WTC11 (cell line): ENCODE data around the gene EFNA5. TPM values are rescaled to one million over a fixed set of nuclear protein-coding genes. Genes with fewer than 3 reads are reported as not detected.

ENCODE experiments used
- ATAC-seq: fragments of 200-7000 bp; cut with Tn5 transposase; 2 replicates; pipeline ENCODE4 v1.10.0; 2021; ENCODE audit warnings: mild to moderate bottlenecking, moderate library complexity
- CTCF ChIA-PET: fragments of 300-600 bp; sonication (Branson Sonifier 250); formaldehyde crosslinking; loops from one replicate; lab custom pipeline; 2021; ENCODE audit warnings: antibody characterized with exemption; lab: Charles Lee
- POLR2A ChIA-PET: fragments of 350-600 bp; sonication (Branson Sonifier 250); formaldehyde crosslinking; loops from one replicate; lab custom pipeline; 2021; ENCODE audit warnings: antibody characterized with exemption; lab: Charles Lee
- DNase-seq: peaks from one replicate; pipeline ENCODE4 v3.0.0; 2021; ENCODE audit warnings: low spot score
- H3K27ac Mint-ChIP-seq: 2 replicates; pipeline ENCODE4 v1.8.0; 2021; ENCODE audit warnings: mixed read lengths
- H3K27me3 Mint-ChIP-seq: 2 replicates; pipeline ENCODE4 v1.8.0; 2021; ENCODE audit warnings: low read depth, mild to moderate bottlenecking, moderate library complexity, mixed read lengths
- H3K36me3 Mint-ChIP-seq: 2 replicates; pipeline ENCODE4 v1.8.0; 2021; ENCODE audit warnings: mixed read lengths
- H3K4me1 Mint-ChIP-seq: 2 replicates; pipeline ENCODE4 v1.8.0; 2022; ENCODE audit warnings: mixed read lengths
- H3K4me3 Mint-ChIP-seq: 2 replicates; pipeline ENCODE4 v1.8.0; 2021; ENCODE audit warnings: mild to moderate bottlenecking, moderate library complexity, mixed read lengths
- H3K9me3 Mint-ChIP-seq: 2 replicates; pipeline ENCODE4 v1.8.0; 2021; ENCODE audit warnings: mixed read lengths
- ELF4 ChIP-seq: sonication (generic); formaldehyde crosslinking; IDR thresholded peaks from 2 replicates; pipeline ENCODE4 v1.8.1; 2022; ENCODE audit warnings: low read depth, mild to moderate bottlenecking, moderate library complexity, missing genetic modification reagents
- ESRRA ChIP-seq: sonication (generic); formaldehyde crosslinking; IDR thresholded peaks from 2 replicates; pipeline ENCODE4 v1.8.1; 2022; ENCODE audit warnings: mild to moderate bottlenecking, missing genetic modification reagents, borderline replicate concordance
- ETV6 ChIP-seq: sonication (generic); formaldehyde crosslinking; IDR thresholded peaks from 2 replicates; pipeline ENCODE4 v1.8.1; 2022; ENCODE audit warnings: mild to moderate bottlenecking, missing genetic modification reagents
- FOXP1 ChIP-seq: sonication (generic); formaldehyde crosslinking; IDR thresholded peaks from 2 replicates; pipeline ENCODE4 v1.8.0; 2022; ENCODE audit warnings: missing genetic modification reagents, mild to moderate bottlenecking, moderate library complexity, borderline replicate concordance
- MXD4 ChIP-seq: fragments of 250-450 bp; sonication (Bioruptor Pico); IDR thresholded peaks from 2 replicates; pipeline ENCODE4 v1.8.0; 2021; ENCODE audit warnings: mild to moderate bottlenecking, moderate library complexity, borderline replicate concordance
- MYBL2 ChIP-seq: sonication (generic); formaldehyde crosslinking; IDR thresholded peaks from 2 replicates; pipeline ENCODE4 v1.8.1; 2023; ENCODE audit warnings: mild to moderate bottlenecking, moderate library complexity, missing genetic modification reagents
- NFATC4 ChIP-seq: fragments of 250-450 bp; sonication (Bioruptor Pico); IDR thresholded peaks from 2 replicates; pipeline ENCODE4 v1.9.0; 2021; ENCODE audit warnings: mild to moderate bottlenecking
- NR2C2 ChIP-seq: sonication (generic); formaldehyde crosslinking; IDR thresholded peaks from 2 replicates; pipeline ENCODE4 v1.8.0; 2022; ENCODE audit warnings: mild to moderate bottlenecking, missing genetic modification reagents
- NR3C1 ChIP-seq: sonication (generic); formaldehyde crosslinking; conservative IDR thresholded peaks from 2 replicates; pipeline ENCODE4 v1.8.1; 2023; ENCODE audit warnings: low read depth, mild to moderate bottlenecking, missing genetic modification reagents
- SMAD4 ChIP-seq: sonication (generic); formaldehyde crosslinking; IDR thresholded peaks from 2 replicates; pipeline ENCODE4 v1.8.0; 2022; ENCODE audit warnings: mild to moderate bottlenecking, missing genetic modification reagents
- SP1 ChIP-seq: sonication (generic); formaldehyde crosslinking; conservative IDR thresholded peaks from 2 replicates; pipeline ENCODE4 v1.8.1; 2022; ENCODE audit warnings: missing genetic modification reagents
- ZNF317 ChIP-seq: sonication (generic); formaldehyde crosslinking; IDR thresholded peaks from 2 replicates; pipeline ENCODE4 v1.8.1; 2023; ENCODE audit warnings: low read depth, mild to moderate bottlenecking, moderate library complexity, missing genetic modification reagents, borderline replicate concordance
- total RNA-seq: library from RNA; stranded (reverse); gene quantifications from 3 replicates; pipeline ENCODE4 v1.2.3, GENCODE V29; 2021
- TF ChIP-seq, protein P1 (sequence below): sonication (generic); formaldehyde crosslinking; IDR thresholded peaks from 2 replicates; pipeline ENCODE4 v1.8.1; 2022; ENCODE audit warnings: low read depth, missing genetic modification reagents, borderline replicate concordance
- TF ChIP-seq, protein P2 (sequence below): sonication (generic); formaldehyde crosslinking; IDR thresholded peaks from 2 replicates; pipeline ENCODE4 v1.8.1; 2023; ENCODE audit warnings: mild to moderate bottlenecking, moderate library complexity, missing genetic modification reagents
- TF ChIP-seq, protein P3 (sequence below): sonication (generic); formaldehyde crosslinking; IDR thresholded peaks from 2 replicates; pipeline ENCODE4 v1.8.1; 2022; ENCODE audit warnings: mild to moderate bottlenecking, missing genetic modification reagents, moderate library complexity, borderline replicate concordance
- TF ChIP-seq, protein P4 (sequence below): sonication (generic); formaldehyde crosslinking; IDR thresholded peaks from 2 replicates; pipeline ENCODE4 v1.8.0; 2023; ENCODE audit warnings: missing genetic modification reagents, mild to moderate bottlenecking, borderline replicate concordance
- TF ChIP-seq, protein P5 (sequence below): sonication (generic); formaldehyde crosslinking; IDR thresholded peaks from 2 replicates; pipeline ENCODE4 v1.8.0; 2022; ENCODE audit warnings: mild to moderate bottlenecking, missing genetic modification reagents
- TF ChIP-seq, protein P6 (sequence below): sonication (generic); formaldehyde crosslinking; IDR thresholded peaks from 2 replicates; pipeline ENCODE4 v1.8.0; 2022; ENCODE audit warnings: mild to moderate bottlenecking, missing genetic modification reagents

EFNA5 gene
- total RNA-seq, 1 experiment from 2014 or later: 17.4 TPM

DNA sequence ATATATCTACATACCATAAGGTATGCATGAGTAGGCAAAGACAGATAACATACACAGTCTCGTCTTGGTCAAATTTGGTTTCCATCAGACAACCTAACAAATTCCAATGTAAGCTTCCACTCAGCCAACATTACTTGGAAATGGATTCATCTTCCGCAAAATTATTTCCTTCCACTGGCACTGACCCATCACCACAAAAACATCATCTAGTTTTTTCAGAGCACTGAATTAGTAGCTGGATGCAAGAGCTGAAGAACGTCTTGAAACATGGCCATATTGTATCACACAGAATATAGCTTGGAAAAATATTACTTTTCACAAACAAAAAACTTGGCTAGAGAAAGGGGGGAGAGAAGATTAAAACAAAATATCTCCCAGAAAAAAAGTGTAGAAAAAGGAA is 73.5 kb downstream of the EFNA5 start:
- Mint-ChIP-seq H3K9me3 (no peaks in the 10 kb centered on the region), H3K36me3 (no peaks in the 10 kb centered on the region), H3K27me3 (no peaks in the 10 kb centered on the region), H3K27ac (peak overlapping the region; percentile 30; the same call in 1 of the 2 replicates), H3K4me3 (no peak overlapping the region), H3K4me1 (peaks cover 16% of the 10 kb centered on the region)
- no peak for DNase-seq
- POLR2A ChIA-PET: no interaction called here
- CTCF ChIA-PET: interaction anchor here (5.9 kb wide), 1 partner anchor 26 kb away, joined by 32 read pairs; no protein-coding TSS in a partner anchor
- TF ChIP-seq ELF4 (CRISPR knock-in tag): no peak
- TF ChIP-seq ESRRA: no peak
- no peak for TF ChIP-seq ZNF317 (CRISPR knock-in tag)
- TF ChIP-seq, protein P1, sequence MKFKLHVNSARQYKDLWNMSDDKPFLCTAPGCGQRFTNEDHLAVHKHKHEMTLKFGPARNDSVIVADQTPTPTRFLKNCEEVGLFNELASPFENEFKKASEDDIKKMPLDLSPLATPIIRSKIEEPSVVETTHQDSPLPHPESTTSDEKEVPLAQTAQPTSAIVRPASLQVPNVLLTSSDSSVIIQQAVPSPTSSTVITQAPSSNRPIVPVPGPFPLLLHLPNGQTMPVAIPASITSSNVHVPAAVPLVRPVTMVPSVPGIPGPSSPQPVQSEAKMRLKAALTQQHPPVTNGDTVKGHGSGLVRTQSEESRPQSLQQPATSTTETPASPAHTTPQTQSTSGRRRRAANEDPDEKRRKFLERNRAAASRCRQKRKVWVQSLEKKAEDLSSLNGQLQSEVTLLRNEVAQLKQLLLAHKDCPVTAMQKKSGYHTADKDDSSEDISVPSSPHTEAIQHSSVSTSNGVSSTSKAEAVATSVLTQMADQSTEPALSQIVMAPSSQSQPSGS (CRISPR knock-in tag): no peak
- TF ChIP-seq, protein P2, sequence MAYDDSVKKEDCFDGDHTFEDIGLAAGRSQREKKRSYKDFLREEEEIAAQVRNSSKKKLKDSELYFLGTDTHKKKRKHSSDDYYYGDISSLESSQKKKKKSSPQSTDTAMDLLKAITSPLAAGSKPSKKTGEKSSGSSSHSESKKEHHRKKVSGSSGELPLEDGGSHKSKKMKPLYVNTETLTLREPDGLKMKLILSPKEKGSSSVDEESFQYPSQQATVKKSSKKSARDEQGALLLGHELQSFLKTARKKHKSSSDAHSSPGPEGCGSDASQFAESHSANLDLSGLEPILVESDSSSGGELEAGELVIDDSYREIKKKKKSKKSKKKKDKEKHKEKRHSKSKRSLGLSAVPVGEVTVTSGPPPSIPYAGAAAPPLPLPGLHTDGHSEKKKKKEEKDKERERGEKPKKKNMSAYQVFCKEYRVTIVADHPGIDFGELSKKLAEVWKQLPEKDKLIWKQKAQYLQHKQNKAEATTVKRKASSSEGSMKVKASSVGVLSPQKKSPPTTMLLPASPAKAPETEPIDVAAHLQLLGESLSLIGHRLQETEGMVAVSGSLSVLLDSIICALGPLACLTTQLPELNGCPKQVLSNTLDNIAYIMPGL: no peak
- TF ChIP-seq, protein P3, sequence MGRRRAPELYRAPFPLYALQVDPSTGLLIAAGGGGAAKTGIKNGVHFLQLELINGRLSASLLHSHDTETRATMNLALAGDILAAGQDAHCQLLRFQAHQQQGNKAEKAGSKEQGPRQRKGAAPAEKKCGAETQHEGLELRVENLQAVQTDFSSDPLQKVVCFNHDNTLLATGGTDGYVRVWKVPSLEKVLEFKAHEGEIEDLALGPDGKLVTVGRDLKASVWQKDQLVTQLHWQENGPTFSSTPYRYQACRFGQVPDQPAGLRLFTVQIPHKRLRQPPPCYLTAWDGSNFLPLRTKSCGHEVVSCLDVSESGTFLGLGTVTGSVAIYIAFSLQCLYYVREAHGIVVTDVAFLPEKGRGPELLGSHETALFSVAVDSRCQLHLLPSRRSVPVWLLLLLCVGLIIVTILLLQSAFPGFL (CRISPR knock-in tag): no peak
- no peak for TF ChIP-seq MYBL2 (CRISPR knock-in tag)
- TF ChIP-seq, protein P4, sequence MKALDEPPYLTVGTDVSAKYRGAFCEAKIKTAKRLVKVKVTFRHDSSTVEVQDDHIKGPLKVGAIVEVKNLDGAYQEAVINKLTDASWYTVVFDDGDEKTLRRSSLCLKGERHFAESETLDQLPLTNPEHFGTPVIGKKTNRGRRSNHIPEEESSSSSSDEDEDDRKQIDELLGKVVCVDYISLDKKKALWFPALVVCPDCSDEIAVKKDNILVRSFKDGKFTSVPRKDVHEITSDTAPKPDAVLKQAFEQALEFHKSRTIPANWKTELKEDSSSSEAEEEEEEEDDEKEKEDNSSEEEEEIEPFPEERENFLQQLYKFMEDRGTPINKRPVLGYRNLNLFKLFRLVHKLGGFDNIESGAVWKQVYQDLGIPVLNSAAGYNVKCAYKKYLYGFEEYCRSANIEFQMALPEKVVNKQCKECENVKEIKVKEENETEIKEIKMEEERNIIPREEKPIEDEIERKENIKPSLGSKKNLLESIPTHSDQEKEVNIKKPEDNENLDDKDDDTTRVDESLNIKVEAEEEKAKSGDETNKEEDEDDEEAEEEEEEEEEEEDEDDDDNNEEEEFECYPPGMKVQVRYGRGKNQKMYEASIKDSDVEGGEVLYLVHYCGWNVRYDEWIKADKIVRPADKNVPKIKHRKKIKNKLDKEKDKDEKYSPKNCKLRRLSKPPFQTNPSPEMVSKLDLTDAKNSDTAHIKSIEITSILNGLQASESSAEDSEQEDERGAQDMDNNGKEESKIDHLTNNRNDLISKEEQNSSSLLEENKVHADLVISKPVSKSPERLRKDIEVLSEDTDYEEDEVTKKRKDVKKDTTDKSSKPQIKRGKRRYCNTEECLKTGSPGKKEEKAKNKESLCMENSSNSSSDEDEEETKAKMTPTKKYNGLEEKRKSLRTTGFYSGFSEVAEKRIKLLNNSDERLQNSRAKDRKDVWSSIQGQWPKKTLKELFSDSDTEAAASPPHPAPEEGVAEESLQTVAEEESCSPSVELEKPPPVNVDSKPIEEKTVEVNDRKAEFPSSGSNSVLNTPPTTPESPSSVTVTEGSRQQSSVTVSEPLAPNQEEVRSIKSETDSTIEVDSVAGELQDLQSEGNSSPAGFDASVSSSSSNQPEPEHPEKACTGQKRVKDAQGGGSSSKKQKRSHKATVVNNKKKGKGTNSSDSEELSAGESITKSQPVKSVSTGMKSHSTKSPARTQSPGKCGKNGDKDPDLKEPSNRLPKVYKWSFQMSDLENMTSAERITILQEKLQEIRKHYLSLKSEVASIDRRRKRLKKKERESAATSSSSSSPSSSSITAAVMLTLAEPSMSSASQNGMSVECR (CRISPR knock-in tag): no peak
- TF ChIP-seq ETV6: no peak
- TF ChIP-seq FOXP1 (CRISPR knock-in tag): no peak
- no peak for TF ChIP-seq SMAD4 (CRISPR knock-in tag)
- ATAC-seq: no peak

DNA sequence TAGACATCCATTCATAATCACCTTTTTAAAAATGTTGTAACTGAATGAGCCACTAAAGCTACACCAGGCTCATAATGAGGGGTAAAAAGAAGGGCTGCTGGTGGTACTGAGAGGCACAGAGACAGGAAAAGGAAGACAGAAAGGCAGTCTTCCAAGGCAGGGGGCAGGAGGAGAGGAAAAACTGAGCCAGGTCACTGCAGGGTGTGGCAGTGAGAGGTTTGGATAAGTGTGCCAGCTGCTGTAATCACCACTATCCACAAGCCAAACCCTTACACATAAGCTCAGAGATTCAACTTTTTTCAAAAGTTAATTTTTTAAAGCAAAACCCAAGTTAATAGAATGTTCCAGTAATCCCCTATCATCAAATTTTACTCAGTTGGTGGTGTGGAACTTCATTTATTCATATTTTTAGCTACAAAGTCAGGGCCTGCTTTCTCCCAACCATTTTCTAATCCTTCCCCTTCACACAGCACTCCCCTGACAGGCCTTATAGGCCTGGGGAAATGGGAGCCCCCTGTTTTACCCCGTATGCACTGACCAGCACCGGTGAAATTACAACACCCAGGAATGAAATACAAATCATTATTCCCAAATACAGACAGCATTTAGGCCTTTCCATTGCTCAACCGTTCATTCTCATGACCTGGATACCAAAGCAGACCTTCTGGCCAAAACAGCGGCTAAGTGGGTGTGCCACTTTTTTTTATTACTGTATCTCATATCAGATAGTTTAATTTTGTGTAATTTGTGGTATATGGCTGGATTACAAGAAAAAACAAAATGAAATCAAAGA is 76.3 kb downstream of the EFNA5 start:
- 0 out of 2 replicates have a peak overlapping the region, but pooled peaks have one; percentile 22 for H3K27ac Mint-ChIP-seq
- no peak for DNase-seq
- CTCF ChIA-PET: interaction anchor here (5.9 kb wide), 1 partner anchor 23 kb away, joined by 32 read pairs; no protein-coding TSS in a partner anchor
- no peaks in the 10 kb centered on the region for H3K27me3 Mint-ChIP-seq
- H3K4me3 Mint-ChIP-seq: no peak overlapping the region
- no peaks in the 10 kb centered on the region for H3K9me3 Mint-ChIP-seq
- H3K4me1 Mint-ChIP-seq: peaks cover 28% of the 10 kb centered on the region
- H3K36me3 Mint-ChIP-seq: no peaks in the 10 kb centered on the region
- no peak for ATAC-seq
- TF ChIP-seq NR3C1: no peak
- TF ChIP-seq, protein P5, sequence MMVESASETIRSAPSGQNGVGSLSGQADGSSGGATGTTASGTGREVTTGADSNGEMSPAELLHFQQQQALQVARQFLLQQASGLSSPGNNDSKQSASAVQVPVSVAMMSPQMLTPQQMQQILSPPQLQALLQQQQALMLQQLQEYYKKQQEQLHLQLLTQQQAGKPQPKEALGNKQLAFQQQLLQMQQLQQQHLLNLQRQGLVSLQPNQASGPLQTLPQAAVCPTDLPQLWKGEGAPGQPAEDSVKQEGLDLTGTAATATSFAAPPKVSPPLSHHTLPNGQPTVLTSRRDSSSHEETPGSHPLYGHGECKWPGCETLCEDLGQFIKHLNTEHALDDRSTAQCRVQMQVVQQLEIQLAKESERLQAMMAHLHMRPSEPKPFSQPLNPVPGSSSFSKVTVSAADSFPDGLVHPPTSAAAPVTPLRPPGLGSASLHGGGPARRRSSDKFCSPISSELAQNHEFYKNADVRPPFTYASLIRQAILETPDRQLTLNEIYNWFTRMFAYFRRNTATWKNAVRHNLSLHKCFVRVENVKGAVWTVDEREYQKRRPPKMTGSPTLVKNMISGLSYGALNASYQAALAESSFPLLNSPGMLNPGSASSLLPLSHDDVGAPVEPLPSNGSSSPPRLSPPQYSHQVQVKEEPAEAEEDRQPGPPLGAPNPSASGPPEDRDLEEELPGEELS (CRISPR knock-in tag): no peak
- TF ChIP-seq NFATC4: no peak
- TF ChIP-seq ETV6: no peak
- TF ChIP-seq, protein P1 (CRISPR knock-in tag): no peak
- TF ChIP-seq NR2C2 (CRISPR knock-in tag): no peak
- TF ChIP-seq, protein P6, sequence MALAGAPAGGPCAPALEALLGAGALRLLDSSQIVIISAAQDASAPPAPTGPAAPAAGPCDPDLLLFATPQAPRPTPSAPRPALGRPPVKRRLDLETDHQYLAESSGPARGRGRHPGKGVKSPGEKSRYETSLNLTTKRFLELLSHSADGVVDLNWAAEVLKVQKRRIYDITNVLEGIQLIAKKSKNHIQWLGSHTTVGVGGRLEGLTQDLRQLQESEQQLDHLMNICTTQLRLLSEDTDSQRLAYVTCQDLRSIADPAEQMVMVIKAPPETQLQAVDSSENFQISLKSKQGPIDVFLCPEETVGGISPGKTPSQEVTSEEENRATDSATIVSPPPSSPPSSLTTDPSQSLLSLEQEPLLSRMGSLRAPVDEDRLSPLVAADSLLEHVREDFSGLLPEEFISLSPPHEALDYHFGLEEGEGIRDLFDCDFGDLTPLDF (CRISPR knock-in tag): no peak
- no peak for TF ChIP-seq SP1 (CRISPR knock-in tag)
- TF ChIP-seq MXD4: no peak
- TF ChIP-seq, all 79 proteins: peak for 0
- POLR2A ChIA-PET: no interaction called here
